ENCODE results near the gene CERK.

CERK gene

DNA sequence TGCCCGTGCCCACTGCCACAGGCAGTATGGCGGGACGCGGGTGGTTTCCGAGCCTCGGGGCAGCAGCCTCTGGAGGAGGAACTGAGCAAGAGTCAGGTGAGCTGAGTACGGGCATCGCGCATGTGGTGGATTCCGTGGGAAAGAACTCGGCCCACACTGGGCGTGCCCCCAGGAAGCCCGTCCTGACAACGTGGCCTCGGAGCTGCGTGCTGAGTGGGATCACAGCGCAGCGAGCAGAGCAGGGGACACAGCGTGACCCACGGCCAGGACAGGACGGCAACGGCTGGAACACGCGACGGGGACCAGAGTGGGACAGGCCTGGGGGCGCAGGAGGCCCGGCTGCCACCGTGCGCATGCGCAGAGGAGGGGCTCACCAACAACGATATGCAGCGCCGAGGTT lies 36.8 kb downstream of the CERK start:
- Histone ChIP-seq H3K4me3 (ENCODE audit: low read depth, low read length) (no peak overlapping the region), H3K27me3 (ENCODE audit: control insufficient read depth, insufficient read depth, low read length) (no peaks in the 10 kb centered on the region), H3K9ac (ENCODE audit: low read depth, low read length) (no peak overlapping the region), H3K9me3 (ENCODE audit: control insufficient read depth, insufficient read depth, low read length) (no peaks in the 10 kb centered on the region), H3K4me1 (ENCODE audit: control insufficient read depth, insufficient read depth, low read length) (no peaks in the 10 kb centered on the region), H3K36me3 (ENCODE audit: control insufficient read depth, insufficient read depth, low read length) (peaks cover 24% of the 10 kb centered on the region)

DNA sequence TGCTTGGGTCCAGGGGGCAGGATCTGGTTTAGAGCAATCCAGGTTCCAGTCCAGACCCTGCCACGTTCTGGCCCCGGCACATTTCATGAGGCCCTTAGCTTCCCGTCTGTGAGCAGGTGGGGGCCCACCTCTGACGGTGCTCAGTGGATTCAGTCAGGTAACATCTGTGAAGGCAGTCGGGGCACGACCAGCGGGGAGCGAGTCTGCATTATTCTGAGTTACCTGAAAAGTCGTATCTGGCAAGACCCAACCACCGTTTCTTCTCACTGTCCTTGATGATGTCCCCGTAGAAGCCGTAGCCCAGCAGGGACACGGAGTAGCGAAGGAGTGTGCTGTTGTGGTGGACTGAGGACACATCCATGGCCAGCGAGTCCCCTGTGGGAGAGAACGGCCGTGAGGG lies 39.0 kb downstream of the CERK start:
- no peak overlapping the region for H3K9ac ChIP-seq (ENCODE audit: low read depth, low read length)
- H3K4me1 ChIP-seq (ENCODE audit: control insufficient read depth, insufficient read depth, low read length) = no peaks in the 10 kb centered on the region
- no peaks in the 10 kb centered on the region for H3K9me3 ChIP-seq (ENCODE audit: control insufficient read depth, insufficient read depth, low read length)
- H3K27me3 ChIP-seq (ENCODE audit: control insufficient read depth, insufficient read depth, low read length) = no peaks in the 10 kb centered on the region
- H3K4me3 ChIP-seq (ENCODE audit: low read depth, low read length) = no peak overlapping the region
- H3K36me3 ChIP-seq (ENCODE audit: control insufficient read depth, insufficient read depth, low read length) = peaks cover 37% of the 10 kb centered on the region

DNA sequence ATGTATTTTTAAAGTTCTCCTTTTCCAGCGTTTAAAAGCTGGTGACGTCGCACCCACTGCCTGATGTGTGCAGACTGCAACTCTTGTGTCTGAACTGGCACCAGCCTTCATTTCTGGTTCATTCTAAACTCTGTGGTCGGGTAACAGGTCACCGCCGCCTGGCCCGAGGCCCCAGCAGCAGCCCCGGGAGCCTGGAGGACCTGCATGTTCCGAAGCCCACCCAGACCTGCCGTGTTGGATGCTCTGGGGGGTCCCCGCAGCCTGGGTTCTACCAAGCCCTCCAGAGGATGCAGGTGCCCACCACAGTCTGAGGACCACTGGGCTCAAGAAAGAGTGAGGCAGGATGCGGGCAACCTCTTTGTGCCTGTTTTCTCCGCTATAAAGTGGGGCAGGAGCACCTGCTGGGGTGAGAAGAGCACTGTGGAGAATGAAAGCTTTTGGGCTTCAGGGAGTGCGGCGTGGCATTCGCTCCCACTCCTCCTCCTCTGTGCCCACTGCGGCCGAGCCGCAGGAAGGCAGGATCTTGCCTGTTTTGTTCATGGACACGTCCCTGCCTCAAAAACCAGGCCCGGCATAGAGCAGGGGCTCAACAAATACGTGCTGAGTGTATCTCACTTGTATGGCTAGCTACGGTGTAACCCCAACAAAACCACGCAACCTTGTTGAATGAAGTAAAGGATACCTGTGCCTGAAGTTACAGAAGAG lies 40.1 kb downstream of the CERK start:
- Histone ChIP-seq H3K9me3 (ENCODE audit: control insufficient read depth, insufficient read depth, low read length) (no peaks in the 10 kb centered on the region), H3K36me3 (ENCODE audit: control insufficient read depth, insufficient read depth, low read length) (peaks cover 37% of the 10 kb centered on the region), H3K4me1 (ENCODE audit: control insufficient read depth, insufficient read depth, low read length) (no peaks in the 10 kb centered on the region), H3K27me3 (ENCODE audit: control insufficient read depth, insufficient read depth, low read length) (no peaks in the 10 kb centered on the region), H3K9ac (ENCODE audit: low read depth, low read length) (no peak overlapping the region), H3K4me3 (ENCODE audit: low read depth, low read length) (no peak overlapping the region)

- no peaks in the 10 kb centered on the region for H3K27me3 ChIP-seq (ENCODE audit: control insufficient read depth, insufficient read depth, low read length)
- H3K9me3 ChIP-seq (ENCODE audit: control insufficient read depth, insufficient read depth, low read length) = no peaks in the 10 kb centered on the region
- peaks cover 35% of the 10 kb centered on the region for H3K36me3 ChIP-seq (ENCODE audit: control insufficient read depth, insufficient read depth, low read length)
- H3K9ac ChIP-seq (ENCODE audit: low read depth, low read length) = no peak overlapping the region
- no peak overlapping the region for H3K4me3 ChIP-seq (ENCODE audit: low read depth, low read length)
- H3K4me1 ChIP-seq (ENCODE audit: control insufficient read depth, insufficient read depth, low read length) = no peaks in the 10 kb centered on the region
Observed at GRCh38 chr22:46696614-46697013, 41.4 kb downstream of the CERK start.

DNA sequence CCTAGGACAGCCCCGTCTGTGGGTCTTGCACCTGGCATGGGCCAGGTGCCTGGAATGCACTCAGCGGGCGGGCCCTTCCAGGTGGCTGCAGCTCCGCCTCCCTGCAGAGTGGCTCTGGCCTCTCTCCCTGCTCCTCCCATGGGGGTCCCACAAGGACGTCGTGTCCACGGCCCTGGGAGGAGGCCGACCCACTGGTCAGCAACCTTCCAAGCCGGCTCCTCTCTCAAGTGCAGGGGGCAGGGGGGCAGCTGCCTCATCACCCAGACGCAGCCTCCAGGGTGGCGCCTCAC lies 41.9 kb downstream of the CERK start:
- H3K36me3 ChIP-seq (ENCODE audit: control insufficient read depth, insufficient read depth, low read length) = peaks cover 36% of the 10 kb centered on the region
- H3K4me1 ChIP-seq (ENCODE audit: control insufficient read depth, insufficient read depth, low read length) = no peaks in the 10 kb centered on the region
- H3K4me3 ChIP-seq (ENCODE audit: low read depth, low read length) = no peak overlapping the region
- no peak overlapping the region for H3K9ac ChIP-seq (ENCODE audit: low read depth, low read length)
- H3K27me3 ChIP-seq (ENCODE audit: control insufficient read depth, insufficient read depth, low read length) = no peaks in the 10 kb centered on the region
- H3K9me3 ChIP-seq (ENCODE audit: control insufficient read depth, insufficient read depth, low read length) = no peaks in the 10 kb centered on the region

GRCh38 chr22:46695346-46696228 lies 42.5 kb downstream of the CERK start:
- no peak overlapping the region for H3K9ac ChIP-seq (ENCODE audit: low read depth, low read length)
- H3K36me3 ChIP-seq (ENCODE audit: control insufficient read depth, insufficient read depth, low read length) = peaks cover 32% of the 10 kb centered on the region
- H3K4me1 ChIP-seq (ENCODE audit: control insufficient read depth, insufficient read depth, low read length) = no peaks in the 10 kb centered on the region
- H3K9me3 ChIP-seq (ENCODE audit: control insufficient read depth, insufficient read depth, low read length) = no peaks in the 10 kb centered on the region
- H3K4me3 ChIP-seq (ENCODE audit: low read depth, low read length) = no peak overlapping the region
- no peaks in the 10 kb centered on the region for H3K27me3 ChIP-seq (ENCODE audit: control insufficient read depth, insufficient read depth, low read length)

DNA sequence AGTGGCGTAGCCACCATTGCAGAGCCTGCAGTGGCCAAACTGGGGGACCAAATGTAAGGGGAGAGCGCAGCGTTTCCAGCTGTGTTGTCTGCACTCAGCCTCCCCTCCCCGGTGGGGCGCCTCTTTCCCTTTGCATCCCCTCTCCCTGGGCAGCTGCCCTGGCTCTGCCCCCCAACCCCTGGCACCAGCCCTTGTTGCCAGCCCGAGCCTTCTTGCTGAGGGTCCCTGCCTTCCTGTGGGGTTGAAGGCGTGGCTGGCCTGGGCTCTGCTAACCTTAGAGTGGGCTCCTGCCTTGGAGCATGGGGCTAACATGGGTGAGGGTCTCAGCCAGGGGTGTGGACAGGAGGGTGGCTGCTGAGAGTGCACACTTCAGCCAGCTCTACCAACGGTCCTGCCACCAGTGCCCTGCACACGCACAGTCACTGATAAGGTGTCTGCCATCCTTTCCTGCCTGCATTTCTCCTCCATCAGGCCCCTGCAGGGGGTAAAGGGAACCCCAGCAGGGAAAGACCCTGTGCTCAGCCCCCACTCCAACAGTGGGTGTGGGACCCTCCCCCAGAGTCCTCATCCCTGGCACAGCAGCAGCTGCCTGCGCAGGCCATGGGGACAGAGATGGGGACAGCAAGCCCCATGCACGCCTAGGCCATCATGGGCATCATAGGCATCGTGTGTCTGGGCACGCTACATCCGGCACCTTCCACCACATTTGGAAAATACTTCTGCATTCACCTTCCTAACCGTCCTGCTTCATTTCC lies 43.5 kb downstream of the CERK start:
- no peaks in the 10 kb centered on the region for H3K27me3 ChIP-seq (ENCODE audit: control insufficient read depth, insufficient read depth, low read length)
- H3K4me1 ChIP-seq (ENCODE audit: control insufficient read depth, insufficient read depth, low read length) = no peaks in the 10 kb centered on the region
- H3K36me3 ChIP-seq (ENCODE audit: control insufficient read depth, insufficient read depth, low read length) = peaks cover 32% of the 10 kb centered on the region
- no peaks in the 10 kb centered on the region for H3K9me3 ChIP-seq (ENCODE audit: control insufficient read depth, insufficient read depth, low read length)
- H3K4me3 ChIP-seq (ENCODE audit: low read depth, low read length) = no peak overlapping the region
- no peak overlapping the region for H3K9ac ChIP-seq (ENCODE audit: low read depth, low read length)

GRCh38 chr22:46693634-46694415 lies 44.2 kb downstream of the CERK start:
- Histone ChIP-seq H3K9me3 (ENCODE audit: control insufficient read depth, insufficient read depth, low read length) (no peaks in the 10 kb centered on the region), H3K9ac (ENCODE audit: low read depth, low read length) (no peak overlapping the region), H3K27me3 (ENCODE audit: control insufficient read depth, insufficient read depth, low read length) (no peaks in the 10 kb centered on the region), H3K4me1 (ENCODE audit: control insufficient read depth, insufficient read depth, low read length) (no peaks in the 10 kb centered on the region), H3K36me3 (ENCODE audit: control insufficient read depth, insufficient read depth, low read length) (peaks cover 27% of the 10 kb centered on the region), H3K4me3 (ENCODE audit: low read depth, low read length) (no peak overlapping the region)

- Histone ChIP-seq H3K36me3 (ENCODE audit: control insufficient read depth, insufficient read depth, low read length) (peaks cover 31% of the 10 kb centered on the region), H3K9ac (ENCODE audit: low read depth, low read length) (no peak overlapping the region), H3K4me1 (ENCODE audit: control insufficient read depth, insufficient read depth, low read length) (no peaks in the 10 kb centered on the region), H3K4me3 (ENCODE audit: low read depth, low read length) (no peak overlapping the region), H3K9me3 (ENCODE audit: control insufficient read depth, insufficient read depth, low read length) (no peaks in the 10 kb centered on the region), H3K27me3 (ENCODE audit: control insufficient read depth, insufficient read depth, low read length) (no peaks in the 10 kb centered on the region)
Observed at GRCh38 chr22:46691571-46691970, 46.5 kb downstream of the CERK start.

DNA sequence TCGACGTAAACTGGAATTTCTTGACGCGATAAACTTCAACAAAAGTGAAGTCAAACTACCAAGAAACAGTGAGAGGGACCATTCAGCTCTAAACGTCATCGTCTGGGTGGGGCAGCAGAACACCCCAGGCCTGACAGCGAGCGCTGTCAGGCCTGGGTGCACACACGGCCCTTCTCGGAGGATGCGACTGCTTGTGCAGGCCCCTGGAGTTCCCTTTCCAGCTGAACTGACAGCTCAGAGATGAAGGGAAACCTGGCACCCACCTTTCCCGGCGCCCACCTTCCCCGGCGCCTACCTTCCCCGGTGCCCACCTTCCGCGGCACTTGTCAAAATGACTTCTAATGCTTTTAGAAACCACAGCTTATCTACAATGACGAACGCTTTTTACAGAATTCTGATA lies 47.9 kb downstream of the CERK start:
- no peaks in the 10 kb centered on the region for H3K4me1 ChIP-seq (ENCODE audit: control insufficient read depth, insufficient read depth, low read length)
- peaks cover 34% of the 10 kb centered on the region for H3K36me3 ChIP-seq (ENCODE audit: control insufficient read depth, insufficient read depth, low read length)
- H3K9ac ChIP-seq (ENCODE audit: low read depth, low read length) = no peak overlapping the region
- H3K27me3 ChIP-seq (ENCODE audit: control insufficient read depth, insufficient read depth, low read length) = no peaks in the 10 kb centered on the region
- no peak overlapping the region for H3K4me3 ChIP-seq (ENCODE audit: low read depth, low read length)
- no peaks in the 10 kb centered on the region for H3K9me3 ChIP-seq (ENCODE audit: control insufficient read depth, insufficient read depth, low read length)

DNA sequence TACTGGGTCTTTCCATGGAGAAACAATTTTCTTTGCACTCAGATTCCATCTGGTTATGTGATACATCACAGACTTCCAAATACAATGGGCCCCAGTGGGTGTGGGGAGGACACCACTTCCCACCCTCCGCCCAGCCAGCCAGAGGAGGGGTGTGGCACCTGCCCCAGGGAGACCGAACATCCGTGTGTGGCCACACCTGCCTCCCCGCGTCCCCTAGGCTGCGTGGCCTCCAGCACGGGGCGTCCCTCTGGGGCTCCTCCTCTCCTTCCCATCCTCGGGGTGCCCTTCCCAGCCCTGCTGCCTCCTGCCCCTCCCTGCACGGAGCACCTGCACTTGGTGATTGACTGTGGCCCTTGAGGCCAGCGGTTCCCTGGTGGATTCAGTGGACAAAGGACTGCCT lies 49.1 kb downstream of the CERK start:
- peaks cover 25% of the 10 kb centered on the region for H3K36me3 ChIP-seq (ENCODE audit: control insufficient read depth, insufficient read depth, low read length)
- no peak overlapping the region for H3K4me3 ChIP-seq (ENCODE audit: low read depth, low read length)
- H3K27me3 ChIP-seq (ENCODE audit: control insufficient read depth, insufficient read depth, low read length) = no peaks in the 10 kb centered on the region
- H3K9ac ChIP-seq (ENCODE audit: low read depth, low read length) = no peak overlapping the region
- no peaks in the 10 kb centered on the region for H3K9me3 ChIP-seq (ENCODE audit: control insufficient read depth, insufficient read depth, low read length)
- H3K4me1 ChIP-seq (ENCODE audit: control insufficient read depth, insufficient read depth, low read length) = no peaks in the 10 kb centered on the region
